ENCODE measurements around the gene AGBL3.

AGBL3 gene

DNA sequence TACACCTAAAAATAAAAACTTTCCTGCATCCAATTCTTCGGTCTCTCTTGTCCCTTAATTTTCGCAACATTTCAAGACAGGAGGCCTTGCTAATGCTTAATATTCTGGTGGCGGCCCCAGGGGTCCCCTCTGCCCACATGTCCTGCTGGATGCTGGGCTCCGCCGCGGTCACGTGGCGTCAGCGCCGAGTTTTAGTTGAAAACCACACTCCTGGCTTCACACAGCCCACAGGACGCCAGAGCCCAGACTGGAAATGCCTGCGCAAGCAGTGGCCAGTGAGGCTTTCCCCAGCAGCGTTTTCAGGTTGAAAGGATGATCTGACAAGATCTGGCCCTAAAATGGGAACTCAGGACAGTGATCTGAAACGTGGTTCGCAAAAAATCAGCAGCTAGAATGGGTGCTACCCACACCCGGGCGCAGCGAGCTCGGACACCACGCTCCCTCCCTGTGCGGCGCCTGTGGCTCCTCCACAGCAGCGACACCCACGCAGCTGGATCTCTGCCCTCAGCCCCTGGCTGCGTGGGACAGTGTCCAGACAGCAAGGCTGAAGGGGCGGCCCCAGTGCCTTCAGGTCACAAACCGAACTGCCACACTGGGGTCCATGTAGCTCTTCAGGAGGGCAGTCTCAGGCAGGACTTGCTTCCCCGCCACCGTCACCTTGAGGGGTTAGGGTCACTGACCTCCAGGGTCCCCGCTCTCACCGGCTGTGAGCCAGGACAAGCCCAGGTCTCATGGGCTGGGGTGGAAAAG lies 195.8 kb downstream of the AGBL3 start:
- H3K4me3 ChIP-seq (ENCODE audit: control insufficient read depth, low read depth, low read length) = no peak overlapping the region
- DNase-seq (ENCODE audit: low read depth) = no peak
- TF ChIP-seq, protein P1, sequence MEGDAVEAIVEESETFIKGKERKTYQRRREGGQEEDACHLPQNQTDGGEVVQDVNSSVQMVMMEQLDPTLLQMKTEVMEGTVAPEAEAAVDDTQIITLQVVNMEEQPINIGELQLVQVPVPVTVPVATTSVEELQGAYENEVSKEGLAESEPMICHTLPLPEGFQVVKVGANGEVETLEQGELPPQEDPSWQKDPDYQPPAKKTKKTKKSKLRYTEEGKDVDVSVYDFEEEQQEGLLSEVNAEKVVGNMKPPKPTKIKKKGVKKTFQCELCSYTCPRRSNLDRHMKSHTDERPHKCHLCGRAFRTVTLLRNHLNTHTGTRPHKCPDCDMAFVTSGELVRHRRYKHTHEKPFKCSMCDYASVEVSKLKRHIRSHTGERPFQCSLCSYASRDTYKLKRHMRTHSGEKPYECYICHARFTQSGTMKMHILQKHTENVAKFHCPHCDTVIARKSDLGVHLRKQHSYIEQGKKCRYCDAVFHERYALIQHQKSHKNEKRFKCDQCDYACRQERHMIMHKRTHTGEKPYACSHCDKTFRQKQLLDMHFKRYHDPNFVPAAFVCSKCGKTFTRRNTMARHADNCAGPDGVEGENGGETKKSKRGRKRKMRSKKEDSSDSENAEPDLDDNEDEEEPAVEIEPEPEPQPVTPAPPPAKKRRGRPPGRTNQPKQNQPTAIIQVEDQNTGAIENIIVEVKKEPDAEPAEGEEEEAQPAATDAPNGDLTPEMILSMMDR (conservative IDR thresholded peaks at IDR 0.05; ENCODE audit: control insufficient read depth, insufficient read depth, low read depth, low read length) = no peak

DNA sequence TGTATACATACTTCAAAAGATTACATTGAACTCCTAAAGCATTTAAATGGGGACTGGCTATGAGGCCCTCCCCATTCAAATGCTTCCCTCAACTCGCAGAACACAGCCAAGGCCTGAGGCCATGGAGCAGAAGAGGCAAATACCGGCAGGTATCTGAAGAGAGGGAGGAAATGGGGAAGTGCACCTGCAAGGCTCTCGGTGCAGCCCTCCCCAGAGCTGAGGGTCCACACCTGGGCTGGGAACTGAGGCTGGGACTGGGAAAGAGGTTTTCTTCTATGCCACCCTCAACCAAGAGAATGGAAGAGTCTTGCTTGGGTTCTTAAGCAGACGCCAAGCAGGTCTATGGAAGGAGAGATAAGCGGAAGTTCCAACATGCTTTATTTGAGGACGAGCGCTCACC lies 197.2 kb downstream of the AGBL3 start:
- TF ChIP-seq, protein P1 (conservative IDR thresholded peaks at IDR 0.05; ENCODE audit: control insufficient read depth, insufficient read depth, low read depth, low read length) = no peak
- H3K4me3 ChIP-seq (ENCODE audit: control insufficient read depth, low read depth, low read length) = no peak overlapping the region
- DNase-seq (ENCODE audit: low read depth) = no peak

DNA sequence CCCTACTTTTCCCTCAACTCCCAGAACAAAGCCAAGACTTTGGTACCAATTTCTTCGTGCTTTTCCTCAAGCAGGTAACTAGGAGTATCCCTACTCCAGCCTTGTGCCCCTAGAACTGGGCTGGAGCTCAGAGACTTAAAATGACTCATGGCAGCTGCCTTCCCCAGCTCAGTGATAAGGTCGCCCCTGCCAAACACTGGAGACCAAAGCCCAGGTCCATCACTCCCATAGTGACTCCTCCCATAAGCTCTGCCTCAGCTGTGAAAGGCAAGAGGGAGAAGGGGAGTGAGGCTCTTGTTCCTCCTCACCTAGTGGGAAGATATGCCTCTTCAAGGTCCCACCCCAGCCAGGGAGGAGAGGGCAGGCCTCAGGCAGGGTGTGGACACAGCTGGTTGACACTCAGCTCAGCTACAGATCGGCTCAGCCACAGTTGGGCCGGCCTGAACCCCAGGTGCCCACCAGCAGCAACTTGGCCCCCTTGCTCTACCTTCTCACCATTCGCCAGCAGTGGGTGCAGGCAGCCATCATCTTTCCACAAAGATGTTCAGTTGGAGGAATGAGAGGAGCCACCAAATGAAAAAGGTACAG lies 198.0 kb downstream of the AGBL3 start:
- H3K4me3 ChIP-seq (ENCODE audit: control insufficient read depth, low read depth, low read length) = no peak overlapping the region
- TF ChIP-seq, protein P1 (conservative IDR thresholded peaks at IDR 0.05; ENCODE audit: control insufficient read depth, insufficient read depth, low read depth, low read length) = no peak
- no peak for DNase-seq (ENCODE audit: low read depth)
